Sigmoid colon (tissue), 4 donors: ENCODE data around the gene TMTC2.

ENCODE experiments used
- POLR2AphosphoS5 ChIP-seq, 4 donors: sonication (generic); formaldehyde crosslinking; IDR thresholded peaks; one replicate each; pipeline ENCODE4 v1.6.1; 2017; ENCODE audit warnings: antibody characterized with exemption in 4 of 4
- TF ChIP-seq, protein P1 (sequence below), 4 experiments: fragments of 450-650 bp in 3 of 4; fragments of 200-600 bp in 1 of 4; IDR thresholded peaks; one replicate each; pipeline ENCODE4 v1.5.1; 2016 to 2019; ENCODE audit warnings: antibody characterized with exemption in 4 of 4, mild to moderate bottlenecking in 3 of 4, moderate library complexity in 2 of 4

DNA sequence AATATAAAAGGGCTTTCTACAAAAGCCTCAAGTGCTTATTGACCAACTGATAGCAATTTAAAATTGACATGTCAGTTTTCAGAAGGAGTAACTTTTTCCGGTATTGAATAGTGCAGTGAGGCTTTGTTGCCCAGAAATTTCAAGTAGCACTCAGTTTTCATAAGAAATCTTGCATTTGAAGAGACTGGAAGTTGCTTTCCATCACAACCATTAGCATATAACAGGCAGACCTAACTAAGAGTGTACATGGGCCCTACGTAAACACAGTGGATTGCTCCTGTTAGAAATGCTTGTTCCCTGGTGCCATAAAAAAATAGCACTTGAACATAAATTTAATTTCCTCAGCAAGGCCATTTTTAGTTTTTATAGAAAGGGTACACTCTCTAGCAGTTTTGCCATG, 117.9 kb downstream of the TMTC2 start:
- TF ChIP-seq POLR2AphosphoS5 (IDR thresholded peaks at IDR 0.05): no peak
- TF ChIP-seq, protein P1, sequence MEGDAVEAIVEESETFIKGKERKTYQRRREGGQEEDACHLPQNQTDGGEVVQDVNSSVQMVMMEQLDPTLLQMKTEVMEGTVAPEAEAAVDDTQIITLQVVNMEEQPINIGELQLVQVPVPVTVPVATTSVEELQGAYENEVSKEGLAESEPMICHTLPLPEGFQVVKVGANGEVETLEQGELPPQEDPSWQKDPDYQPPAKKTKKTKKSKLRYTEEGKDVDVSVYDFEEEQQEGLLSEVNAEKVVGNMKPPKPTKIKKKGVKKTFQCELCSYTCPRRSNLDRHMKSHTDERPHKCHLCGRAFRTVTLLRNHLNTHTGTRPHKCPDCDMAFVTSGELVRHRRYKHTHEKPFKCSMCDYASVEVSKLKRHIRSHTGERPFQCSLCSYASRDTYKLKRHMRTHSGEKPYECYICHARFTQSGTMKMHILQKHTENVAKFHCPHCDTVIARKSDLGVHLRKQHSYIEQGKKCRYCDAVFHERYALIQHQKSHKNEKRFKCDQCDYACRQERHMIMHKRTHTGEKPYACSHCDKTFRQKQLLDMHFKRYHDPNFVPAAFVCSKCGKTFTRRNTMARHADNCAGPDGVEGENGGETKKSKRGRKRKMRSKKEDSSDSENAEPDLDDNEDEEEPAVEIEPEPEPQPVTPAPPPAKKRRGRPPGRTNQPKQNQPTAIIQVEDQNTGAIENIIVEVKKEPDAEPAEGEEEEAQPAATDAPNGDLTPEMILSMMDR (IDR thresholded peaks at IDR 0.05): no peak
